CD4-positive, alpha-beta T cell treated with Interleukin-4 for 1 hour (primary cell): ENCODE measurements around the gene CRELD2.

Experiments
- DNase-seq, 2 donors: peaks; one replicate each; pipeline ENCODE4 v3.0.0-alpha.2; 2020 to 2022

The CRELD2 gene

GRCh38 chr22:49933236-49934159, 15.1 kb downstream of the CRELD2 start:
- DNase-seq = no peak

GRCh38 chr22:49934160-49934890, 15.9 kb downstream of the CRELD2 start:
- peak; percentile 56 to 79 for DNase-seq

GRCh38 chr22:49934891-49935557, 16.6 kb downstream of the CRELD2 start:
- DNase-seq = peak; percentile 90 to 91

- DNase-seq = no peak
These were observed 17.1 kb downstream of the CRELD2 start for GRCh38 chr22:49935561-49935960.

- DNase-seq = peak; percentile 95 to 97
These were observed 17.9 kb downstream of the CRELD2 start for GRCh38 chr22:49936018-49936972.

- no peak for DNase-seq
These were observed 18.7 kb downstream of the CRELD2 start for GRCh38 chr22:49936973-49937757.

GRCh38 chr22:49937758-49938564, 19.5 kb downstream of the CRELD2 start:
- DNase-seq = no peak

- no peak for DNase-seq
These were observed 20.2 kb downstream of the CRELD2 start for GRCh38 chr22:49938565-49939136.

- DNase-seq = no peak
These were observed 23.3 kb downstream of the CRELD2 start for GRCh38 chr22:49941507-49942316.

- no peak for DNase-seq
These were observed 24.4 kb downstream of the CRELD2 start for GRCh38 chr22:49942565-49943404.

- no peak for DNase-seq
These were observed 25.0 kb downstream of the CRELD2 start for GRCh38 chr22:49943405-49943765.

GRCh38 chr22:49943771-49944398, 25.5 kb downstream of the CRELD2 start:
- DNase-seq = no peak

GRCh38 chr22:49944399-49944891, 26.0 kb downstream of the CRELD2 start:
- DNase-seq = peak in 1 of 2 donors; percentile 33

- DNase-seq = peak; percentile 86 to 87
These were observed 26.8 kb downstream of the CRELD2 start for GRCh38 chr22:49945042-49945794.

GRCh38 chr22:49946612-49947295, 28.3 kb downstream of the CRELD2 start:
- DNase-seq = no peak

GRCh38 chr22:49947296-49947622, 28.8 kb downstream of the CRELD2 start:
- DNase-seq = no peak
